Tibial nerve (tissue), 4 donors: ENCODE data around the gene GNAQ. TPM values are rescaled to one million over a fixed set of nuclear protein-coding genes. Genes with fewer than 3 reads are reported as not detected.

Experiments used
- DNase-seq, 2 donors: peaks; one replicate each; pipeline ENCODE4 v3.0.0-alpha.2; 2019; ENCODE audit warnings: low spot score in 2 of 2
- H3K27ac ChIP-seq, 4 donors: fragments of 200-600 bp; sonication (generic) in 3 of 4; one replicate each; pipeline ENCODE4 v1.5.1; 2017 to 2019; ENCODE audit warnings: mild to moderate bottlenecking in 1 of 4
- H3K27me3 ChIP-seq, 2 donors: fragments of 200-600 bp; sonication (generic) in 1 of 2; one replicate each; pipeline versions ENCODE4 v1.5.1 to v1.6.0; 2017 to 2019
- H3K36me3 ChIP-seq, 3 donors: fragments of 200-600 bp; sonication (generic); one replicate each; pipeline ENCODE4 v1.5.1; 2018 to 2019
- H3K4me1 ChIP-seq, 4 donors: fragments of 200-600 bp; sonication (generic) in 3 of 4; one replicate each; pipeline ENCODE4 v1.5.1; 2017 to 2019
- H3K4me3 ChIP-seq, 4 donors: fragments of 200-600 bp; sonication (generic) in 3 of 4; one replicate each; pipeline ENCODE4 v1.5.1; 2017 to 2019; ENCODE audit warnings: mild to moderate bottlenecking in 1 of 4, moderate library complexity in 1 of 4
- H3K9me3 ChIP-seq, 4 donors: fragments of 200-600 bp; sonication (generic) in 3 of 4; one replicate each; pipeline ENCODE4 v1.5.1; 2017 to 2019
- CTCF ChIP-seq, 5 experiments: fragments of 200-600 bp in 3 of 5; fragments of 450-650 bp in 2 of 5; sonication (generic) in 3 of 5; IDR thresholded peaks; one replicate each; pipeline ENCODE4 v1.5.1; 2016 to 2019; ENCODE audit warnings: antibody characterized with exemption in 5 of 5, mild to moderate bottlenecking in 3 of 5, moderate library complexity in 2 of 5
- EP300 ChIP-seq, 2 donors: sonication (generic); formaldehyde crosslinking; IDR thresholded peaks; one replicate each; pipeline ENCODE4 v1.6.1; 2017; ENCODE audit warnings: antibody characterized with exemption in 2 of 2, mild to moderate bottlenecking in 1 of 2
- POLR2A ChIP-seq, 2 donors: fragments of 450-650 bp; IDR thresholded peaks; one replicate each; pipeline ENCODE4 v1.6.1; 2017; ENCODE audit warnings: antibody characterized with exemption in 2 of 2, mild to moderate bottlenecking in 2 of 2, moderate library complexity in 2 of 2
- WGBS, 2 donors: methylation state at CpG; one replicate each; pipeline ENCODE4 v1.1.5; 2018; 5-methylcytosine and 5-hydroxymethylcytosine counted together
- total RNA-seq, 4 donors: library from RNA; depleted of rRNA; stranded (reverse); fragments of >200 nt; gene quantifications; one replicate each; pipeline ENCODE4 v1.1.0, GENCODE V29; 2016

Gene GNAQ
- total RNA-seq, 4 donors from 2014 or later, result 38.7 to 50.3 (median 41.6) TPM

- no peaks in the 10 kb centered on the region for H3K27me3 ChIP-seq
- DNase-seq, result no peak
- peaks cover 0 to 42% (median 5%) of the 10 kb centered on the region in 4 donors for H3K4me1 ChIP-seq
- no peaks in the 10 kb centered on the region for H3K36me3 ChIP-seq
- no peak overlapping the region for H3K4me3 ChIP-seq
- no peaks in the 10 kb centered on the region for H3K9me3 ChIP-seq
- WGBS, 2 donors, result 71 to 81% methylated on average over 3 to 4 of the region's 4 CpGs
- no peak overlapping the region for H3K27ac ChIP-seq
- TF ChIP-seq POLR2A (IDR thresholded peaks at IDR 0.05), result no peak
- no peak for TF ChIP-seq CTCF (IDR thresholded peaks at IDR 0.05)
These were observed 202.2 kb downstream of the GNAQ start for GRCh38 chr9:77829420-77829819.

- TF ChIP-seq EP300 (IDR thresholded peaks at IDR 0.05) (no peak), CTCF (IDR thresholded peaks at IDR 0.05) (no peak), POLR2A (IDR thresholded peaks at IDR 0.05) (no peak)
- H3K36me3 ChIP-seq, result no peaks in the 10 kb centered on the region
- H3K4me1 ChIP-seq, result peaks cover 0 to 29% (median 5%) of the 10 kb centered on the region in 4 donors
- H3K27me3 ChIP-seq, result no peaks in the 10 kb centered on the region
- DNase-seq, result no peak
- WGBS, 2 donors, result 73 to 74% methylated on average over 6 of the region's 6 CpGs
- H3K27ac ChIP-seq, result no peak overlapping the region
- H3K9me3 ChIP-seq, result no peaks in the 10 kb centered on the region
- H3K4me3 ChIP-seq, result no peak overlapping the region
These were observed 204.4 kb downstream of the GNAQ start for GRCh38 chr9:77827104-77827784.

DNA sequence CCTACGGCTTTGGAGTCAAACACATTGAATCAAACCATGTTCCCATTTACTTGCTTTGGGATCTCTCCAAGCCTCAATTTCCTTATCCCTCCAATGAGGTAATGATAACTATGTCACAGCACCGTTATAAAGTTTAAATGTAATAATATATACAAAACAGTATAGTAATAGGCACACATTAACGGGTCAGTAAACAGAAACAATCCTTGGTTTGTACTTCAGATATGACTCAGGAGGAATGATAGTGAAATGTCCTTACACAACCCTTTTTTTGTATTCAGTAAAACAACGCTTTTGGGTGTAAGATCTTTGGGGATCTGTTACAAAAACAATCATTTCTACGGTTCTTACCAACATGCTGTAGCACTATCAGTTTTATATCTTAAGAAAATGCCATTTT lies 205.0 kb downstream of the GNAQ start:
- Histone ChIP-seq H3K4me3 (no peak overlapping the region), H3K27me3 (no peaks in the 10 kb centered on the region), H3K9me3 (no peaks in the 10 kb centered on the region), H3K27ac (no peak overlapping the region), H3K4me1 (peaks cover 0 to 34% (median 6%) of the 10 kb centered on the region in 4 donors), H3K36me3 (no peaks in the 10 kb centered on the region)
- no peak for DNase-seq
- 52 to 58% methylated on average over 5 of the region's 5 CpGs for WGBS, 2 donors
- TF ChIP-seq CTCF (IDR thresholded peaks at IDR 0.05) (no peak), EP300 (IDR thresholded peaks at IDR 0.05) (no peak), POLR2A (IDR thresholded peaks at IDR 0.05) (no peak)

DNA sequence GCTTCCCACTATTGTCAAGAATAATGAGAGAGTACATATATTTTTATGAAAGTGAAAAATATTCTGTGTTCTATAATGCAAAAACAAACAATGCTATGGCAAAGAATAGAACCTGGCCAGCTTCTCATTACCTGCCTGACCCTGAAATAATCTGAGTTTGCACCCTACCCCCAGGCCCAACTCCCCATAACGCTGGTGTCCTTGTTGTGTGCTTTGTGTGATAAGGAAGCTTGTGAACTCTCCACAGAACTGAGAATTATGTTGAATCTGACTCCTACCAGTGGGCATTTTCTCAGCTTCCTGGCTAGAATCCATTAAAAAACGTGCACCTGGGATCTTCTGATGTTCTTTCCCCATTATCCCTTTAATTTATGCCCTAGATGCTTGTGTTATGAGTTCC lies 205.5 kb downstream of the GNAQ start:
- Histone ChIP-seq H3K36me3 (no peaks in the 10 kb centered on the region), H3K27ac (no peak overlapping the region), H3K9me3 (no peaks in the 10 kb centered on the region), H3K4me3 (no peak overlapping the region), H3K27me3 (no peaks in the 10 kb centered on the region), H3K4me1 (peaks cover 0 to 34% (median 6%) of the 10 kb centered on the region in 4 donors)
- WGBS, 2 donors, result 83% methylated on average over 2 of the region's 2 CpGs
- no peak for TF ChIP-seq POLR2A (IDR thresholded peaks at IDR 0.05)
- TF ChIP-seq CTCF (IDR thresholded peaks at IDR 0.05), result no peak
- TF ChIP-seq EP300 (IDR thresholded peaks at IDR 0.05), result no peak
- DNase-seq, result no peak

DNA sequence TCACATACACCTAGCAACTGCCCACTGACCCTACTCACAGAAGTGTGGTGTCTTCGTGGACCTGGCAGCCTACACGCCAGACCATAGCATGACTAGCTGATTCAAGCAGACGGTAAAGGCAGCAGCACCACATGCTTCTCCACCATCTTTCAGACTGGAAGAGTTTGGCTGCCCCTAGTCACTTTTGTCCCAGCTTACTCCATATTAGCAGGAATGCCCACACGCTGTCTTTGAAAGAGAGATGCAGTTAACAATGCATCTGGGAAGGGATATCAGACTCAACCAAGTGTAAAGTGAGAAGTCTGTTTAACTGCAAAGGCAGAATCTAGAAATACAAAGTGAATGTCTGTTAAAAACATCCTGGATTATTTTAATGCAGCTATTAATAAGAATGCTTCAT lies 206.2 kb downstream of the GNAQ start:
- DNase-seq, result no peak
- TF ChIP-seq CTCF (IDR thresholded peaks at IDR 0.05) (no peak), POLR2A (IDR thresholded peaks at IDR 0.05) (no peak), EP300 (IDR thresholded peaks at IDR 0.05) (no peak)
- Histone ChIP-seq H3K27me3 (no peaks in the 10 kb centered on the region), H3K36me3 (no peaks in the 10 kb centered on the region), H3K4me3 (no peak overlapping the region), H3K4me1 (peaks cover 0 to 36% (median 6%) of the 10 kb centered on the region in 4 donors), H3K27ac (no peak overlapping the region), H3K9me3 (no peaks in the 10 kb centered on the region)
- 94 to 95% methylated on average over 4 of the region's 4 CpGs for WGBS, 2 donors
